Measurements from ENCODE around the gene EN1. TPM values are rescaled to one million over a fixed set of nuclear protein-coding genes. Genes with fewer than 3 reads are reported as not detected.

EN1 gene
- total RNA-seq, 1 donor from 2014 or later, result not detected

- Mint-ChIP-seq H3K27ac (no peak overlapping the region), H3K4me3 (ENCODE audit: low read depth) (no peak overlapping the region), H3K4me1 (ENCODE audit: low read depth) (no peaks in the 10 kb centered on the region), H3K36me3 (ENCODE audit: low read depth) (no peaks in the 10 kb centered on the region), H3K9me3 (no peaks in the 10 kb centered on the region), H3K27me3 (ENCODE audit: low read depth) (peaks cover 83% of the 10 kb centered on the region)
- DNase-seq (ENCODE audit: low spot score), result no peak
- intact Hi-C loops (cut with micrococcal nuclease), result loop anchor here (2.0 kb wide), 1 partner anchor 14 kb away; no protein-coding TSS in a partner anchor
Observed at GRCh38 chr2:118834901-118835745, 12.3 kb downstream of the EN1 start.

- H3K36me3 Mint-ChIP-seq (ENCODE audit: low read depth), result no peaks in the 10 kb centered on the region
- intact Hi-C loops (cut with micrococcal nuclease), result loop anchor here (2.0 kb wide), 1 partner anchor 14 kb away; no protein-coding TSS in a partner anchor
- no peak overlapping the region for H3K27ac Mint-ChIP-seq
- H3K4me3 Mint-ChIP-seq (ENCODE audit: low read depth), result no peak overlapping the region
- no peaks in the 10 kb centered on the region for H3K9me3 Mint-ChIP-seq
- no peak for DNase-seq (ENCODE audit: low spot score)
- H3K4me1 Mint-ChIP-seq (ENCODE audit: low read depth), result no peaks in the 10 kb centered on the region
- peaks cover 82% of the 10 kb centered on the region for H3K27me3 Mint-ChIP-seq (ENCODE audit: low read depth)
Observed at GRCh38 chr2:118834440-118834810, 13.0 kb downstream of the EN1 start.

DNA sequence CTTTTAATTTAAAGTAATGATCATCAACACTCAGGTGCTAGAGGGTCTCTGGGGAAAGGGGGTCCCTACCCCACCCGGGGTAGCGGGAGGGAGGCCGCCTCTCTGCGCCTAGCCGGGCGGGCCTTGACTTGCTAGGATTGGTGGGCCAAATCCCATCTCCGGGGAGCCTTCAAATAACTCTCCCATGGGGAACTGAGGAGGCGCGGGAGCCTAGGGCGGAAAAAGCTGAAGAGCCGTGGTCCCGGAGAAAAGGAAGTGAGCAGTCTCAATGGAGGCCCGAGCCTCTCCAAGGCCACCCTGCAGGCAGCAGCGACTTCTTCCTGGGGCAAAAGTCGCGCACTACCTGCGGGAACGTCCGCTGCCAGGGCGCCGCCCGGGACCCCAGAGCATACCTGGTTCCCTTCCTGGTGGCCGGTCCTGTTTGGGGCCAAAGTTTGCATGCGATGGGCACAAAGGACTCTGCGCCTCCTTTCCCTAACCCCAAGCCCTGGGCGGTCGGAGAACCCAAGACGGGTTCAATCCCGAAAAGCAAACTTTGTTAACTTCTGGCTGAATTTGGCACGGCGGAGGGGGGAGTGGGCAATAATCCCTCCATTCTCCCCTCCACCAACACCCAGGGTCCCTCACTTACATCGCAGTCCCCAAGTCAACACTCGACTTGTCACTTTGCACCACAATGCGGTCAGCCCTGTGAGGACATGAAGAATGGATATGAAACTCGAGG, 13.6 kb downstream of the EN1 start:
- intact Hi-C loops (cut with micrococcal nuclease), result loop anchor here (2.0 kb wide), 1 partner anchor 15 kb away; no protein-coding TSS in a partner anchor
- peaks cover 77% of the 10 kb centered on the region for H3K27me3 Mint-ChIP-seq (ENCODE audit: low read depth)

DNA sequence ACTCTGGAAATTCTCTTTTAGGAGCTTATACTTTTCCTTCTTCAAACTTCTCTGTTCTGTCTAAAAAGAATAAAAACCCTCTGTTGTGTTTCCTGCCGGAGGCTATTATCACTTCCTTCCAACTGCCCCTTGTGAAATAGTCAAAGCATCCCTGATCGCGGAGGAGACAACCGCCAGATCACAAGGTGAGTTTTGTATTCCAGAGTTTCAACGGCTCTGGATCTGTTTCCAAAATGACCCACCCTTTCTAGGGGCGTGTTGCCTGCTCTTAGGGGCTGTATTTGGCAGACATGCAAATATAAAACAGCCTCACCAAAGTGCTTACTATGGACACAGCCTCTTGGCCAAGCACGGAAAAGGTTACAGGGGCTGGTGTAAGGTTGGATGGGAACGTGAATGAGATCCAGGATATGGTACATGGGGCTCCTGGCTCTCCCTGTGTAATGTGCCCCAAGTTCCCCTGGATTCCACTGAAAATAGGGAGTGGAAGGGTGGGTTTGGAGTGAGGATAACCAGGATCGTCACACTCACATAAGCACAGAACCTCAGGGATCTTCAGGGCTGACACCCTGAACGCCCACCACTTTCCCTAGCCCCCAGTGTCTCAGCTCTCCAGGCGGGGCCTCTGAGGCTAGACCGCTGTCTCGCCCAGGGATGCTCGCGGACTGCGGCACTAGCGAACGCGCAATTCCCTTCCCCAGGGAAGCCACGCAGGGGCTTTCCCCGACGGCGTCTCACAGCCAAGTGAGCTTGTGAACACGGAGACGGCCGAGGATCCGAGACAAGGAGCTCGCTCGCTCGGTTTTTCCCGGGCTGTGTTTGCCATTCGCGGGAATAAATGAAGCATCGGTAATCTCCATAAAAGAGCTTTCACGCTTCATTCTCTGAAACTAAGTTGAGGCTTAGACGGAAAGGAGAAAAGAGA, 14.4 kb downstream of the EN1 start:
- Mint-ChIP-seq H3K4me1 (ENCODE audit: low read depth) (no peaks in the 10 kb centered on the region), H3K27ac (no peak overlapping the region), H3K4me3 (ENCODE audit: low read depth) (no peak overlapping the region), H3K27me3 (ENCODE audit: low read depth) (peaks cover 72% of the 10 kb centered on the region), H3K36me3 (ENCODE audit: low read depth) (no peaks in the 10 kb centered on the region), H3K9me3 (no peaks in the 10 kb centered on the region)
- intact Hi-C loops (cut with micrococcal nuclease), result no loop called here
- no peak for DNase-seq (ENCODE audit: low spot score)

More for the DNA sequence above, 13.6 kb downstream of the EN1 start:
- Mint-ChIP-seq H3K4me3 (ENCODE audit: low read depth) (no peak overlapping the region), H3K27ac (no peak overlapping the region), H3K9me3 (no peaks in the 10 kb centered on the region), H3K36me3 (ENCODE audit: low read depth) (no peaks in the 10 kb centered on the region), H3K4me1 (ENCODE audit: low read depth) (no peaks in the 10 kb centered on the region)
- no peak for DNase-seq (ENCODE audit: low spot score)

- Mint-ChIP-seq H3K4me3 (ENCODE audit: low read depth) (no peak overlapping the region), H3K4me1 (ENCODE audit: low read depth) (no peaks in the 10 kb centered on the region), H3K9me3 (no peaks in the 10 kb centered on the region), H3K27ac (no peak overlapping the region), H3K27me3 (ENCODE audit: low read depth) (peaks cover 63% of the 10 kb centered on the region), H3K36me3 (ENCODE audit: low read depth) (no peaks in the 10 kb centered on the region)
- no peak for DNase-seq (ENCODE audit: low spot score)
- intact Hi-C loops (cut with micrococcal nuclease), result no loop called here
Observed at GRCh38 chr2:118832071-118832790, 15.2 kb downstream of the EN1 start.

- intact Hi-C loops (cut with micrococcal nuclease), result no loop called here
- H3K27me3 Mint-ChIP-seq (ENCODE audit: low read depth), result peaks cover 55% of the 10 kb centered on the region
Observed at GRCh38 chr2:118830881-118831280, 16.6 kb downstream of the EN1 start.

GRCh38 chr2:118830118-118830517, 17.3 kb downstream of the EN1 start:
- no peaks in the 10 kb centered on the region for H3K4me1 Mint-ChIP-seq (ENCODE audit: low read depth)
- intact Hi-C loops (cut with micrococcal nuclease), result no loop called here
- no peak overlapping the region for H3K4me3 Mint-ChIP-seq (ENCODE audit: low read depth)
- H3K27me3 Mint-ChIP-seq (ENCODE audit: low read depth), result peaks cover 56% of the 10 kb centered on the region
- no peaks in the 10 kb centered on the region for H3K9me3 Mint-ChIP-seq
- no peak overlapping the region for H3K27ac Mint-ChIP-seq
- DNase-seq (ENCODE audit: low spot score), result no peak
- no peaks in the 10 kb centered on the region for H3K36me3 Mint-ChIP-seq (ENCODE audit: low read depth)

More at GRCh38 chr2:118830881-118831280, 16.6 kb downstream of the EN1 start:
- Mint-ChIP-seq H3K4me1 (ENCODE audit: low read depth) (no peaks in the 10 kb centered on the region), H3K9me3 (no peaks in the 10 kb centered on the region), H3K4me3 (ENCODE audit: low read depth) (no peak overlapping the region), H3K27ac (no peak overlapping the region), H3K36me3 (ENCODE audit: low read depth) (no peaks in the 10 kb centered on the region)
- DNase-seq (ENCODE audit: low spot score), result no peak

- Mint-ChIP-seq H3K4me3 (ENCODE audit: low read depth) (no peak overlapping the region), H3K27ac (no peak overlapping the region)
- intact Hi-C loops (cut with micrococcal nuclease), result no loop called here
Observed at GRCh38 chr2:118826093-118826492, 21.4 kb downstream of the EN1 start.

DNA sequence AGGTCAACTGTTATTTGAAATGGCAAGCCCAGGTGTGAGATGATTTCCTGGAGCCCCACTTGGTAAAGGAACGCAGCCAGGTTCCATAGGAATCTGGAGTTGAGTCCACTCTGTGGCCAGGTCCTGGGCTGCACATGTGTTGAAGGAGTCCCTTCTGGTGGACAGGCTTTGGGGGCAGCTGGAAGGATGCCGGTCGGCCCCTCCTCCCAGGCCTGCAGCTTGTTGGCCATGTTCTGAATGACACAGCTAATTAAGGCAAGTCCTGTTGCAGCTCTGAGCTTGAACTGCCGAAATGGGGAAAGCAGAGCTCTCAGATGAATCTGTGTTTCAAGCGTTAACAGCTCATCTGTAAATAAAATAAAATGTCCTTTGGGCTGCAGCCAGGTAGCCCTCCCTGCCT, 23.8 kb downstream of the EN1 start:
- intact Hi-C loops (cut with micrococcal nuclease), result no loop called here
- Mint-ChIP-seq H3K4me1 (ENCODE audit: low read depth) (no peaks in the 10 kb centered on the region), H3K27ac (no peak overlapping the region)

More at GRCh38 chr2:118826093-118826492, 21.4 kb downstream of the EN1 start:
- Mint-ChIP-seq H3K36me3 (ENCODE audit: low read depth) (no peaks in the 10 kb centered on the region), H3K4me1 (ENCODE audit: low read depth) (no peaks in the 10 kb centered on the region), H3K9me3 (no peaks in the 10 kb centered on the region), H3K27me3 (ENCODE audit: low read depth) (peaks cover 31% of the 10 kb centered on the region)
- DNase-seq (ENCODE audit: low spot score), result no peak

DNA sequence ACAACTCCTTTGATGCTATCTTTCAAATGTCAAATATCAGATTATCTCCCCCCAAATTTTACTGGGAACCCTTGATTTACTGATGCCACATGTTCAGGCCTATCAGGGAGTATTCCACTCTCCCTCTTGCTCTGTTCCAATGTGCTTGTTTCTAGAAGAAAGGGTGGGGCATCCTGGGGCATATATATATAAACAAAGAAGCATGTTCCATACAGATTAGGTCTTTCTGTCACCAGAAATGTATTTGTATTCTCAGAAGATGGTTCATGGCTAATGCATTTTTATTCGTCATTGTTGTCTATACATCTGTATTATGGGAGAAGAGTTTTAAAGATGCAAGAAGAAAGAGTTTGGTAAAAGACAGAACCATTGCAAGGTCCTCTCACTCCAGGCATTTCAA, 24.9 kb downstream of the EN1 start:
- Mint-ChIP-seq H3K4me1 (ENCODE audit: low read depth) (no peaks in the 10 kb centered on the region), H3K36me3 (ENCODE audit: low read depth) (no peaks in the 10 kb centered on the region), H3K9me3 (no peaks in the 10 kb centered on the region), H3K4me3 (ENCODE audit: low read depth) (no peak overlapping the region), H3K27me3 (ENCODE audit: low read depth) (peaks cover 32% of the 10 kb centered on the region), H3K27ac (no peak overlapping the region)
- no peak for DNase-seq (ENCODE audit: low spot score)
- intact Hi-C loops (cut with micrococcal nuclease), result no loop called here

More for the DNA sequence above, 23.8 kb downstream of the EN1 start:
- H3K27me3 Mint-ChIP-seq (ENCODE audit: low read depth), result peaks cover 28% of the 10 kb centered on the region
- H3K9me3 Mint-ChIP-seq, result no peaks in the 10 kb centered on the region
- H3K36me3 Mint-ChIP-seq (ENCODE audit: low read depth), result no peaks in the 10 kb centered on the region
- no peak for DNase-seq (ENCODE audit: low spot score)
- H3K4me3 Mint-ChIP-seq (ENCODE audit: low read depth), result no peak overlapping the region

- no peak overlapping the region for H3K27ac Mint-ChIP-seq
- H3K4me1 Mint-ChIP-seq (ENCODE audit: low read depth), result no peaks in the 10 kb centered on the region
- intact Hi-C loops (cut with micrococcal nuclease), result no loop called here
- H3K36me3 Mint-ChIP-seq (ENCODE audit: low read depth), result no peaks in the 10 kb centered on the region
- DNase-seq (ENCODE audit: low spot score), result no peak
- H3K4me3 Mint-ChIP-seq (ENCODE audit: low read depth), result no peak overlapping the region
- H3K9me3 Mint-ChIP-seq, result no peaks in the 10 kb centered on the region
- peaks cover 32% of the 10 kb centered on the region for H3K27me3 Mint-ChIP-seq (ENCODE audit: low read depth)
Observed at GRCh38 chr2:118822015-118822414, 25.4 kb downstream of the EN1 start.

DNA sequence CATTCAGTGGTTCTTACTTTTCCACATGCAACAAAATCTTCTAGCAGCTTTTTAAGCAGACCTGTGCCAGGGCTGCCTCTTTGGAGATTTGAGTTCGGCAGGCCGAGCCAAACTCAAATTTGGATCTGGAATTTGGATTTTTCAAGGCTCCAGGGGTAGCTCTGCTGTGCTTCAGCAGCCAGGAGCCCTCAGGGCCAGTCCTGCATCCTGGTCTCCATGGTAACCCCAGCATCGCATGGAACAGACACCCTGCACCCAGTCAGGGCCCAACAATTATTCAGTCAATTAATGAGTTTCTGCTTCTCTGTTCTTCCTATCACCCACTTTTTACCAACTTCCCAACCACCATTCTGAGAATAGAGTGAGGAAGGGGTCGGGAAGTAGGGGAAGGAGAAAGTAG, 30.0 kb downstream of the EN1 start:
- H3K9me3 Mint-ChIP-seq, result no peaks in the 10 kb centered on the region
- no peak overlapping the region for H3K4me3 Mint-ChIP-seq (ENCODE audit: low read depth)
- intact Hi-C loops (cut with micrococcal nuclease), result no loop called here
- H3K36me3 Mint-ChIP-seq (ENCODE audit: low read depth), result no peaks in the 10 kb centered on the region
- peaks cover 25% of the 10 kb centered on the region for H3K27me3 Mint-ChIP-seq (ENCODE audit: low read depth)
- DNase-seq (ENCODE audit: low spot score), result no peak
- H3K4me1 Mint-ChIP-seq (ENCODE audit: low read depth), result no peaks in the 10 kb centered on the region
- no peak overlapping the region for H3K27ac Mint-ChIP-seq

All from activated T-helper 2 cell treated with anti-CD3 and anti-CD28 coated beads, Interferon-gamma antibody, Interleukin-2, Interleukin-4, amounts not matched to agents 10 μg/mL and 5 μg/mL and 100 μg/mL, durations not matched to agents 14 hours and 24 hours and 36 hours (primary cell).